ENCODE results near the gene SYPL1.

Gene SYPL1

GRCh38 chr7:106064771-106065574 lies 47.1 kb downstream of the SYPL1 start:
- DNase-seq, result no peak

- no peak for DNase-seq
These were observed 47.8 kb downstream of the SYPL1 start for GRCh38 chr7:106064316-106064715.

GRCh38 chr7:106063692-106064091 lies 48.4 kb downstream of the SYPL1 start:
- no peak for DNase-seq

- DNase-seq, result no peak
These were observed 49.1 kb downstream of the SYPL1 start for GRCh38 chr7:106063024-106063423.

- DNase-seq, result no peak
These were observed 49.6 kb downstream of the SYPL1 start for GRCh38 chr7:106062521-106062931.

GRCh38 chr7:106062006-106062405 lies 50.1 kb downstream of the SYPL1 start:
- DNase-seq, result no peak

GRCh38 chr7:106061301-106061979 lies 50.7 kb downstream of the SYPL1 start:
- DNase-seq, result no peak

- no peak for DNase-seq
These were observed 51.7 kb downstream of the SYPL1 start for GRCh38 chr7:106060394-106060920.

- no peak for DNase-seq
These were observed 52.6 kb downstream of the SYPL1 start for GRCh38 chr7:106059556-106059955.

- no peak for DNase-seq
These were observed 53.2 kb downstream of the SYPL1 start for GRCh38 chr7:106058928-106059324.

GRCh38 chr7:106057962-106058927 lies 53.9 kb downstream of the SYPL1 start:
- DNase-seq, result no peak

GRCh38 chr7:106057204-106057961 lies 54.7 kb downstream of the SYPL1 start:
- DNase-seq, result no peak

GRCh38 chr7:106056513-106057203 lies 55.5 kb downstream of the SYPL1 start:
- no peak for DNase-seq

- no peak for DNase-seq
These were observed 57.1 kb downstream of the SYPL1 start for GRCh38 chr7:106054971-106055532.

- no peak for DNase-seq
These were observed 57.8 kb downstream of the SYPL1 start for GRCh38 chr7:106054156-106054910.

GRCh38 chr7:106053109-106053508 lies 59.0 kb downstream of the SYPL1 start:
- no peak for DNase-seq

GRCh38 chr7:106052681-106053080 lies 59.4 kb downstream of the SYPL1 start:
- no peak for DNase-seq

- DNase-seq, result no peak
These were observed 61.4 kb downstream of the SYPL1 start for GRCh38 chr7:106050746-106051117.

- no peak for DNase-seq
These were observed 61.9 kb downstream of the SYPL1 start for GRCh38 chr7:106050002-106050745.
